GM12864 (cell line): ENCODE results near the gene ANKUB1.

Experiments
- DNase-seq: peaks from one replicate; pipeline ENCODE4 v3.0.0-alpha.2; 2011; ENCODE audit warnings: low read depth
- H3K4me3 ChIP-seq: 2 replicates; pipeline ENCODE4 v1.5.1; 2011; ENCODE audit warnings: mild to moderate bottlenecking, low read depth, low read length, control low read depth
- TF ChIP-seq, protein P1 (sequence below): IDR thresholded peaks from 2 replicates; pipeline ENCODE4 v1.5.1; 2011; ENCODE audit warnings: low read depth, mild to moderate bottlenecking, moderate library complexity, low read length, control low read depth, inconsistent platforms; ENCODE audit errors: missing control alignments

Gene ANKUB1

DNA sequence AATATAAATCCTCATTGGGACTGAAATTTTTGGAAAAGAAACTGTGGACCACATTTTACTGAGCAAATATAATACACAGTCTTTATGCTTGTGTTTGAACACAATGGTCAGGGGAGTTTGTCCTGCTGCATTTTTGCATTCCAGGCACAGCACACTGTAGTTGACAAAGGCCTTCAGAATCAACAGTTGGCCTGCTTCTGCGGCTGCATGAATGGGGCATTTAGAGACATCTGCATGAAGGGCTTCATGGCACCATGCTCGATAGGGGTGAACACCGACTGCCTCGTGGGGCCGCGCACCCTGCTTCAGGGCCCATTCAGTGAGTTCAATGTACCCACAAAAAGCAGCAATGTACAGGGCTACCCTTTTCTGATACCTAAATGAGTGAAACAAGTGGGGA lies 24.6 kb downstream of the ANKUB1 start:
- TF ChIP-seq, protein P1, sequence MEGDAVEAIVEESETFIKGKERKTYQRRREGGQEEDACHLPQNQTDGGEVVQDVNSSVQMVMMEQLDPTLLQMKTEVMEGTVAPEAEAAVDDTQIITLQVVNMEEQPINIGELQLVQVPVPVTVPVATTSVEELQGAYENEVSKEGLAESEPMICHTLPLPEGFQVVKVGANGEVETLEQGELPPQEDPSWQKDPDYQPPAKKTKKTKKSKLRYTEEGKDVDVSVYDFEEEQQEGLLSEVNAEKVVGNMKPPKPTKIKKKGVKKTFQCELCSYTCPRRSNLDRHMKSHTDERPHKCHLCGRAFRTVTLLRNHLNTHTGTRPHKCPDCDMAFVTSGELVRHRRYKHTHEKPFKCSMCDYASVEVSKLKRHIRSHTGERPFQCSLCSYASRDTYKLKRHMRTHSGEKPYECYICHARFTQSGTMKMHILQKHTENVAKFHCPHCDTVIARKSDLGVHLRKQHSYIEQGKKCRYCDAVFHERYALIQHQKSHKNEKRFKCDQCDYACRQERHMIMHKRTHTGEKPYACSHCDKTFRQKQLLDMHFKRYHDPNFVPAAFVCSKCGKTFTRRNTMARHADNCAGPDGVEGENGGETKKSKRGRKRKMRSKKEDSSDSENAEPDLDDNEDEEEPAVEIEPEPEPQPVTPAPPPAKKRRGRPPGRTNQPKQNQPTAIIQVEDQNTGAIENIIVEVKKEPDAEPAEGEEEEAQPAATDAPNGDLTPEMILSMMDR = no peak
- DNase-seq = no peak
- no peak overlapping the region for H3K4me3 ChIP-seq

DNA sequence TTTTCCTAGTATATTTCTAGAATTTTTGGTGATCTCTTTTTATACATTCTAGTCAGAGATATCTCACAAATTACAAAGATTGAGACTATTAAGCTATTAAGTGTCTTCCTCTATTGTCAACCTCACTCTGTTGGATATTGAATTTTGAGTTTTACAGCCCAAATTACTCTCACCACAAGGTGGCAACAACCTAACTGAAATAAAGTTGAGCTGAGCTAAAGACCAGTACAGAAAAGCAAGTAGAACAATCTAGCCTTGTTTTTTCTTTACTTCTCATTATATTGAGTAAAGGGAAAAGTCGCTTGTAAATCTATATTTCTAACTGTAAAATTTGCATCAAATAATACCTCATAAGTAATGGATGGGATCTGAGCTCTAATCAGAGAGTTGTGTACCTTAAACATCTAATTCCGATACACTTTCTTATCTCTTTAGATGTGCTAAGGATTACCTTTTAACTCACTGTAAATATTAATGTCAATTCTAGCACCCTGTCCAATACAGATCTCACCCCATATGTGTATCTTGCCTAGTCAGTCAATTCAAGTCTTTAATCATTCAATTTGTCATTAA lies 26.5 kb downstream of the ANKUB1 start:
- H3K4me3 ChIP-seq = no peak overlapping the region
- no peak for DNase-seq
- TF ChIP-seq, protein P1 = no peak

DNA sequence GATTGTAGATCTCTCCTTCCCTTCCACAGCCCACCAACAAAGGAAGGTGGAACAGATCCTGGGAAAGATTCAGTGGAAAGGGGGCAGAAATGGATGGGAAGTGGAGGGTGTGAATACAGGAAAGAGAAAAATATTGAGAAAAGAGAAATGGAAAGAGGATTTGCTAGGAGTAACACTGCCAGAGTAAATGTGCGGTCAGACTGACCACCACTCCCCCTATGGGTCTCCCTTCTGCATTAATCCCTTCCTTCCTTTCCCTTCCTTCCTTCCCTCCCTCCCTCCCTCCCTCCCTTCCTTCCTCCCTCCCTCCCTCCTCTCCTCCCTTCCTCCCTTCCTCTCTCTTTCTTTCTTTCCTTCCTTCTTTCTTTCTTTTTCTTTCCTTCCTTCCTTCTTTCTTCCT lies 28.1 kb downstream of the ANKUB1 start:
- TF ChIP-seq, protein P1 = no peak
- H3K4me3 ChIP-seq = no peak overlapping the region
- no peak for DNase-seq

DNA sequence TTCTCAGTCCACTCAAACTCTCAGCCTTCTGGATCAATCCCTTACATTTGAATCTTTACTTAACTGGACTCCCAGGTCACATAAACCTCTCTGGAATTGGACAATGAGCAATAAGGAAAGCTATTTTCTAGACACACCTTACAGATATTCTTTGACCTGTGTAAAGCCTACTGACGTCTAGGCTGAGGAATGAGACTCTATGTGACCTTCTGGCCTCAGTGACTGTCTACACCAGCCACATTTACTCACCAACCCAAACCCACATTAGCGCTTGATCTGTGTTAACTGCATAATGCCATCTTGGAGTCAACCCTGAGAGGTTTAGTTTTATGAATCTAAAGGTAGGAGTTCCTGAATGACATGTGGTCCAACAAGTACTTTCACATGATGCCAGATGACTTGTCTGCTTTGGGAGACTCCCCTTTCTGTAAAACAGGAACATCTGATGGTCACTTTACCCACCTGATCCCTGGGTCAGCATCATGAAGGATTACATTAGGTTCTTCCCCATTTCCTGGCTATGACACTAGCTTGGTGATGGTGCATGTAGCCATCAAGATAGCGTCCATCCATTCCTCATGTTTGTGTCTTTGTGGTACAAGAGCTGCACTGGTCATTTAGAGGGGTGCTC lies 28.7 kb downstream of the ANKUB1 start:
- TF ChIP-seq, protein P1 = no peak
- H3K4me3 ChIP-seq = no peak overlapping the region
- no peak for DNase-seq

DNA sequence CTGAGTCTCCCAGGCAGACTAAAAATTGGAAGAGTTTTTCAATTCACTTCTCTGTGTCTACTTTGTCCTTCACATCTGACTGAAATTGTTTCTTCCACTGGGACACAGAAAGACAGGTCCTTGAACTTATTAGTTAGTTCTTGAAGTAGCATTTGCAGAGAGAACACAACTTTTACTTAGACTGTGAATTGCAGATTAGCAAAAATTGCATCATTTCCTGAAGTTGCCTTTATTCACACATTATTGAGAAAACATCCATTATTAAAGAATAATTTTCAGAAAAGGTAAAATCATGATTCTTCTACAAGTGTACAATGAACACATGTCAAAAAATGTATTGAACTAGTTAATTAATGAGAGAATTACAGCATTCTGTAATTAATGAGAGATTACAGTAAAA lies 38.6 kb downstream of the ANKUB1 start:
- TF ChIP-seq, protein P1 = no peak
- no peak for DNase-seq
- H3K4me3 ChIP-seq = no peak overlapping the region

DNA sequence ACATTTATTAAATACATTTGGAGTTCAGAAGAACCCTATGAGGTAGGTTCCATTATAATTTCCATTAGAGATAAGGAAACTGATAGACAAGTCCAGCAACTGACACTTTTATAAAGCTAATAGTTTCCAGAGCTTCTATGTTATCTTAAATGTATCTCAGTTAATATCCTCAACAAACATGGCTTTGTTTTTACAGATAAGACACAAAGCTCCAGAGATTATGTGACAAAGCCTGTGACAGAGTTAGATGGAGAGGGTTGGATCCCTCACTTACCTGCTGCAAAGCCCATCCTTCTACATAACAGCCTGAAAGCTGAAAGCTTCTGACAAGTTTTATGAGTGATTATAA lies 39.6 kb downstream of the ANKUB1 start:
- DNase-seq = no peak
- TF ChIP-seq, protein P1 = no peak
- H3K4me3 ChIP-seq = peak overlapping the region; percentile 97

DNA sequence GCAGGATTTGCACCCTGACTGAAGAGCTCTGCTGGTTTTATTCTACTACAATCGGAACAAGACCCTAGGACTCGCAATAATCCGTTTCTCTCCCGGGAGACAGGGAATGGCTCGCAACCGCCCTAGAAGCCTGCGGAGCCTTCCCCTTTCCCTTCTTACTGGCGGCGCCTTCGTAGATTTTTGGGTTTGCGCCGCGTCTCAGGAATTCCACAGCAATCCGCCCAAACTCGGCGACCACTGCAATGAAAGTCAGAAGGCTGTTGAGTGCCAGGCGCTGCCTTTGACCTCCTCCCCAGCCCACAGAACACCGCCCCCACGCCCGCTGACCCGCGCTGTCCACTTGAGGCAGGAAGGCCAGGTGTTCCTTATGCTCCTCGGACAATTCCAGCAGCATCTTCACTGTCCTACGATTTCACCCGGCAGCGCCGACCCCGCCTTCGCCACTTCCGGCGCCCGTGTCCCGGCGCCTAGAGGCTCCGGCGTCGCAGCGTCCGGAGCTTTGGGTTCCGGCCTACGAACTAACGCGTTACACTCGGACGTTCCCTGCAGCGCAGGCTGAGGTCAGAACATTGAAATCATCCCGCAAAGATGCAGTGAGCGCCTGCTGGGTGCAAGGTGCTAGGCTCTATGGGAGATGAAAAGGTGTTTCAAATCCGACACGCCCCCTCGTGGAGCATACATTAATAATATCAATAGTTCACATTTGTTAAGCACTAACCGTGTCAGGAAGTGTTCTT lies 40.1 kb downstream of the ANKUB1 start, which contains the start of gene COMMD2:
TSS of gene COMMD2 (minus strand) at position 439 of the 737 bp plus-strand sequence. CDS start at position 394, 45 bp downstream.
- TF ChIP-seq, protein P1 = peak; percentile 38
- DNase-seq = peak; percentile 89
- peak within 1 kb of the TSS; percentile 97 for H3K4me3 ChIP-seq
